Measurements from ENCODE around the gene RHOH. TPM values are rescaled to one million over a fixed set of nuclear protein-coding genes. Genes with fewer than 3 reads are reported as not detected.

The RHOH gene
- polyA plus RNA-seq, 1 experiment = not detected

DNA sequence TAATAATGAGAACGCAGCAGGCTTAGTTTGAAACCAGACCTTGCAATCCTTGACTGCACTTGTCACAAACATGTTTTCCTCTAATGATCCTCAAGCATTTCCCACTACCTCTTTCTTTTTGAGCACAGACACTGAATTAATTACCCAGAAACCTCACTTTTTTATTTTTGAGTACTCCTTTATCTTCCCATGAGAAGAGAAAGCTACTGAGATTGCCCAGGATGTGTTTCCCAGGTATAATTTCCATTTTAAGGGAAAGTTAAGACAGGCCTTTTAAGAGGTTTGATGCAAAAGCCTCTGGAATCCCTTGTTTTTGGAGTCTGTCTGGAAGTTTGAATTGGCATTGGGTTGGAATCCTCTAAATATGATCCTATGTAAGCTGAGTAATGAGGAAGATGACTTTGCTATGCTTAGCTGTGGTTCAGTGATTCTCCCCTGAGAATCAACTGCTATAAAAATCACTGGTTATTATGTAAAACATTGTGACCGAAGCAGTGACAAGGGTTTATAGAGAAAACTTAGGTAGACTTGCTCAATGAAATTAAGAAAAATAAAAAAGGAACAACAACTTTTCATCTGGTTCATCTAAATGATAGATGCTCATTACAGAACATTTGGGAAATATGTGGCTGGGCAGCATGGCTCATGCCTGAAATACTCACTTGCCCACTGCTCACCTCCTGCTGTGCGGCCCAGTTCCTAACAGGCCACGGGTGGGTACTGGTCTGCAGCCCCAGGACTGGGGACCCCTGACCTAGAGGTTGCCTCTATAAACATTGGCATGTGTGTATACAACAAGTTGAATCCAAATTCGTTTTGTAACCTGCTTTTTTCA is 10.8 kb upstream of the RHOH start:
- POLR2A ChIA-PET = no interaction called here
- Histone ChIP-seq H3K9me3 (ENCODE audit: control insufficient read depth, insufficient read depth, low read length) (no peaks in the 10 kb centered on the region; the same call in 1 of the 2 replicates), H3K27me3 (ENCODE audit: control insufficient read depth, insufficient read depth, low read length) (no peaks in the 10 kb centered on the region), H3K27ac (ENCODE audit: low read depth, low read length) (no peak overlapping the region), H3K4me3 (ENCODE audit: low read depth, low read length) (no peak overlapping the region)
- CTCF ChIA-PET = interaction anchor here (0.6 to 1.7 kb wide), 2 partner anchors 36 to 131 kb away, joined by 3 to 6 read pairs; no protein-coding TSS in a partner anchor
- no peak for DNase-seq (ENCODE audit: low read depth, low spot score)
- TF ChIP-seq, protein P1, sequence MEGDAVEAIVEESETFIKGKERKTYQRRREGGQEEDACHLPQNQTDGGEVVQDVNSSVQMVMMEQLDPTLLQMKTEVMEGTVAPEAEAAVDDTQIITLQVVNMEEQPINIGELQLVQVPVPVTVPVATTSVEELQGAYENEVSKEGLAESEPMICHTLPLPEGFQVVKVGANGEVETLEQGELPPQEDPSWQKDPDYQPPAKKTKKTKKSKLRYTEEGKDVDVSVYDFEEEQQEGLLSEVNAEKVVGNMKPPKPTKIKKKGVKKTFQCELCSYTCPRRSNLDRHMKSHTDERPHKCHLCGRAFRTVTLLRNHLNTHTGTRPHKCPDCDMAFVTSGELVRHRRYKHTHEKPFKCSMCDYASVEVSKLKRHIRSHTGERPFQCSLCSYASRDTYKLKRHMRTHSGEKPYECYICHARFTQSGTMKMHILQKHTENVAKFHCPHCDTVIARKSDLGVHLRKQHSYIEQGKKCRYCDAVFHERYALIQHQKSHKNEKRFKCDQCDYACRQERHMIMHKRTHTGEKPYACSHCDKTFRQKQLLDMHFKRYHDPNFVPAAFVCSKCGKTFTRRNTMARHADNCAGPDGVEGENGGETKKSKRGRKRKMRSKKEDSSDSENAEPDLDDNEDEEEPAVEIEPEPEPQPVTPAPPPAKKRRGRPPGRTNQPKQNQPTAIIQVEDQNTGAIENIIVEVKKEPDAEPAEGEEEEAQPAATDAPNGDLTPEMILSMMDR (IDR thresholded peaks at IDR 0.05; ENCODE audit: low read depth, low read length) = no peak

DNA sequence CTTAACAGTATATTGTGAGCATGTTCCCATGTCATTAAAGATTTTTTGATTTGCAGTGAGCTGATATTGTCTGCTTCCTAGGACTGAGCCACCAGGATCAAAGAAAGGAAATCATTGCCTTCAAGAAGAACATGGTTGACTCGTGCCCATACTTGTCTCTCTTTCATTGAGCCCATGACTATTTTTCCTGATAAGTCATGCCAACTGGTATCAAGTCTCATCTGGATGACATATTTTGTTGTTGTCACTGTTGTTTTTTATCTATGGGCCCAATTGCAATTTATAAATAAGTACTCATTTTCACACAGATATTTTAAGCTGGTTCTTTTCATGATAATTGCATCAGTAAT is 10.2 kb upstream of the RHOH start:
- DNase-seq (ENCODE audit: low read depth, low spot score) = no peak
- no peak overlapping the region for H3K4me3 ChIP-seq (ENCODE audit: low read depth, low read length)
- TF ChIP-seq, protein P1 (IDR thresholded peaks at IDR 0.05; ENCODE audit: low read depth, low read length) = no peak
- no peaks in the 10 kb centered on the region for H3K27me3 ChIP-seq (ENCODE audit: control insufficient read depth, insufficient read depth, low read length)
- no peak overlapping the region for H3K27ac ChIP-seq (ENCODE audit: low read depth, low read length)
- ChIA-PET CTCF (interaction anchor here (1.7 kb wide), 1 partner anchor 130 kb away, joined by 6 read pairs; no protein-coding TSS in a partner anchor), POLR2A (no interaction called here)
- H3K9me3 ChIP-seq (ENCODE audit: control insufficient read depth, insufficient read depth, low read length) = no peaks in the 10 kb centered on the region; the same call in 1 of the 2 replicates

DNA sequence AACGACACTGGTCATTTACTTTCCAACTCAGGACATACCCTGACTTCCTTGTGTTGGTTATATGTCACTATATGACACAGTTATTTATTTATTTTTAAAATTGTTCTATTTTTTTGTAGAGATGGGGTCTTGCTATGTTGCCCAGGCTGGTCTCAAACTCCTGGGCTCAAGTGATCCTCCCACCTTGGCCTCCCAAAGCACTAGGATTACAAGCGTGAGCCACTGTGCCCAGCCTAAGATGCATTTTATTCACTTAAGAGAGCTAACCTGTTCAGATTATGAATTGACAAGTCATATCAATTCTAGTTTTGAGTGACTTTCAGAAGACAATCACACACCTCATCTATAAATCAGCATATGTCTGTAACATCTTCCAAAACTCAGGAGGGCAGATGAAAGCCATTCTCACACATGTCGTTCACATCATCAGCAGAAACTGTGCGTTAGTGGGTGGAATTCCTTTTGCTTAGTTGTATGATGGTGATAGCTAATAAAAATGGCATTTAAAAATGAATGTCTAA is 9.4 kb upstream of the RHOH start:
- CTCF ChIA-PET = no interaction called here
- no peak overlapping the region for H3K27ac ChIP-seq (ENCODE audit: low read depth, low read length)

DNA sequence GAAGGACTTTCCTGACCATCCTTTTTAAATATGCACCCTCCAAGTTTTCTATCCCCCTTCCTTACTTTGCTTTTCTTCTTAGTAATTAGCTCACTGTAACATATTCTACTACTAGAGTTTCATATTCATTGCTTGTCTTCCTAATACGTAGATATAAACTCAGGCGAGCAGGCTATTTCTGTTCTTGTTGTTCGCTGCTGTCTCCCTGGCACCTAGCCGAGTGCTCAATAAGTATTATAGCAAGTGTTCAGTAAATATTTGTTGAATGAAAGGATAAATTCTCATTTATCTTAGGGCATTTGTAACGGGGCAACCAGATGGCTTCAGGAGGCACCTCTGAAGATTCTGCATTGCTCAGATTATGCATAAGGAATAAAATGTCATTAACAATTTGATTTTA is 6.8 kb upstream of the RHOH start:
- Histone ChIP-seq H3K27ac (ENCODE audit: low read depth, low read length) (no peak overlapping the region), H3K9me3 (ENCODE audit: control insufficient read depth, insufficient read depth, low read length) (no peaks in the 10 kb centered on the region), H3K4me3 (ENCODE audit: low read depth, low read length) (no peak overlapping the region), H3K27me3 (ENCODE audit: control insufficient read depth, insufficient read depth, low read length) (no peaks in the 10 kb centered on the region)
- ChIA-PET POLR2A (no interaction called here), CTCF (interaction anchor here (0.8 to 1.6 kb wide), 3 partner anchors 120 to 127 kb away, joined by 3 to 5 read pairs (median 4); no protein-coding TSS in a partner anchor)
- DNase-seq (ENCODE audit: low read depth, low spot score) = no peak
- TF ChIP-seq, protein P1 (IDR thresholded peaks at IDR 0.05; ENCODE audit: low read depth, low read length) = no peak

More for the DNA sequence above, 9.4 kb upstream of the RHOH start:
- TF ChIP-seq, protein P1 (IDR thresholded peaks at IDR 0.05; ENCODE audit: low read depth, low read length) = no peak
- POLR2A ChIA-PET = no interaction called here
- no peak for DNase-seq (ENCODE audit: low read depth, low spot score)
- H3K27me3 ChIP-seq (ENCODE audit: control insufficient read depth, insufficient read depth, low read length) = no peaks in the 10 kb centered on the region
- no peak overlapping the region for H3K4me3 ChIP-seq (ENCODE audit: low read depth, low read length)
- H3K9me3 ChIP-seq (ENCODE audit: control insufficient read depth, insufficient read depth, low read length) = no peaks in the 10 kb centered on the region; the same call in 1 of the 2 replicates

DNA sequence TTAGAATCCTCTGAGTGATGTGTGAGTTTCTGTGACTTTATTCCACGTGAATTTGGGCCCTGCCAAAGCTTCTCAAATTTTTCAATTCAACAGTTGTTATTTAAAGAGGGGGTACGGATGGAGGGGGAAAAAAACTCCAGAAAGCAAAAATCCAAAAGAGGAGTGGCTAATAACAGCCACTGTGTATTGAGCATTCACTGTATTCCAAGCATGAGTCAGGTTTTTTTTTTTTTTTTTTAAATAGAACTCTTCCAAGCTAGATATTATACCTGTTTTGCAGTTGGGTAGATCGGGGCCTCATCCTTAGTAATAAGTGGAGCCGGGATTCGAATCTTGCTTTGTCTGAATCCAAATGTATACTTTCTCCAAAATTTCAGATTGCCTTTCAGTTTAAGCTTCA is 6.4 kb upstream of the RHOH start:
- TF ChIP-seq, protein P1 (IDR thresholded peaks at IDR 0.05; ENCODE audit: low read depth, low read length) = no peak
- Histone ChIP-seq H3K27me3 (ENCODE audit: control insufficient read depth, insufficient read depth, low read length) (no peaks in the 10 kb centered on the region), H3K27ac (ENCODE audit: low read depth, low read length) (no peak overlapping the region), H3K9me3 (ENCODE audit: control insufficient read depth, insufficient read depth, low read length) (no peaks in the 10 kb centered on the region), H3K4me3 (ENCODE audit: low read depth, low read length) (no peak overlapping the region)
- no peak for DNase-seq (ENCODE audit: low read depth, low spot score)
- ChIA-PET CTCF (interaction anchor here (0.8 to 1.6 kb wide), 2 partner anchors 119 to 126 kb away, joined by 3 to 4 read pairs; no protein-coding TSS in a partner anchor), POLR2A (no interaction called here)

Data from AG04450 (cell line).